ENCODE results near the gene NTM.

- TF ChIP-seq CTCF (conservative IDR thresholded peaks at IDR 0.05 in 1 of 2, IDR thresholded peaks at IDR 0.05 in 1 of 2; ENCODE audit: low read depth in 1 of 2, low read length in 2 of 2) (no peak), EZH2 (IDR thresholded peaks at IDR 0.05; ENCODE audit: low read length, missing control alignments) (no peak)
Observed at GRCh38 chr11:132093536-132094259, 723.3 kb downstream of the NTM start.
